ENCODE data around the gene RFX4. TPM values are rescaled to one million over a fixed set of nuclear protein-coding genes. Genes with fewer than 3 reads are reported as not detected.

Gene RFX4
- total and polyA plus RNA-seq, 2 of the 8 experiments (the other 6 are each of a cell fraction or from before 2014, with no cell fraction given) = 0.06 TPM; not detected in 1

GRCh38 chr12:106580671-106581508 is 1.9 kb upstream of the RFX4 start (continued):
- TF ChIP-seq CHD7 (IDR thresholded peaks at IDR 0.05; ENCODE audit: insufficient replicate concordance, low read length) (no peak), EZH2 (IDR thresholded peaks at IDR 0.05; ENCODE audit: low read depth, low read length, severe bottlenecking) (peak; percentile 91), KDM1A (IDR thresholded peaks at IDR 0.05; ENCODE audit: borderline replicate concordance, low read length) (no peak), TEAD4 (IDR thresholded peaks at IDR 0.05; ENCODE audit: low read depth, low read length) (0 out of 2 replicates have a peak, but pooled peaks have one; percentile 33), CBX5 (IDR thresholded peaks at IDR 0.05; ENCODE audit: low read depth, low read length) (no peak), BCL11A (IDR thresholded peaks at IDR 0.05; ENCODE audit: low read depth in 2 of 2, low read length in 2 of 2) (no peak), YY1 (IDR thresholded peaks at IDR 0.05; ENCODE audit: low read depth, low read length) (no peak), FOSL1 (IDR thresholded peaks at IDR 0.05; ENCODE audit: insufficient read depth, low read depth, low read length) (no peak), PHF8 (conservative IDR thresholded peaks at IDR 0.05; ENCODE audit: low read depth, low read length) (no peak), SP1 (IDR thresholded peaks at IDR 0.05; ENCODE audit: low read depth, low read length) (no peak)
